Neural cell (in vitro differentiated cells): ENCODE measurements around the gene FGF11. TPM values are rescaled to one million over a fixed set of nuclear protein-coding genes. Genes with fewer than 3 reads are reported as not detected.

Experiments
- H2AFZ ChIP-seq: fragments of 200-600, 300-800 bp; sonication (generic), shearing (Covaris generic); 2 replicates; pipeline ENCODE4 v1.6.0; 2014; ENCODE audit warnings: low read depth, mild to moderate bottlenecking, antibody characterized with exemption, low read length, moderate library complexity
- H3F3A ChIP-seq: fragments of 200-600 bp; shearing (Covaris generic); 2 replicates; pipeline ENCODE4 v1.6.1; 2016; ENCODE audit warnings: mild to moderate bottlenecking, moderate library complexity, mixed read lengths, antibody characterized with exemption, low read length; ENCODE audit not compliant: insufficient read depth, poor library complexity, severe bottlenecking
- H3K27ac ChIP-seq: fragments of 200-600, 300-800 bp; sonication (generic), shearing (Covaris generic); 2 replicates; pipeline ENCODE4 v1.5.1; 2014; ENCODE audit warnings: mild to moderate bottlenecking, low read length, moderate library complexity
- H3K27me3 ChIP-seq: fragments of 300-800, 200-600 bp; sonication (generic), shearing (Covaris generic); 2 replicates; pipeline ENCODE4 v1.6.0; 2014; ENCODE audit warnings: mild to moderate bottlenecking, low read depth, low read length, moderate library complexity; ENCODE audit not compliant: insufficient read depth
- H3K36me3 ChIP-seq: fragments of 300-800, 200-600 bp; sonication (generic), shearing (Covaris generic); 2 replicates; pipeline ENCODE4 v1.5.1; 2014; ENCODE audit warnings: mild to moderate bottlenecking, antibody characterized with exemption, low read length, moderate library complexity; ENCODE audit not compliant: insufficient read depth
- H3K4me2 ChIP-seq: fragments of 300-800, 200-600 bp; sonication (generic), shearing (Covaris generic); 2 replicates; pipeline ENCODE4 v1.6.0; 2014; ENCODE audit warnings: mild to moderate bottlenecking, low read length
- H3K4me3 ChIP-seq: fragments of 300-800, 200-600 bp; sonication (generic), shearing (Covaris generic); 2 replicates; pipeline ENCODE4 v1.5.1; 2014; ENCODE audit warnings: mild to moderate bottlenecking, low read length, moderate library complexity
- H3K79me2 ChIP-seq: fragments of 200-600 bp; shearing (Covaris generic); replicated peaks from 2 replicates; pipeline ENCODE4 v1.6.0; 2014; ENCODE audit warnings: mild to moderate bottlenecking, low read length, moderate library complexity; ENCODE audit not compliant: insufficient read depth
- H3K9ac ChIP-seq: fragments of 300-800, 200-600 bp; sonication (generic), shearing (Covaris generic); 2 replicates; pipeline ENCODE4 v1.6.1; 2016; ENCODE audit warnings: mild to moderate bottlenecking, low read length, mixed read lengths
- H3K9me2 ChIP-seq: fragments of 200-600 bp; shearing (Covaris generic); 2 replicates; pipeline ENCODE4 v1.6.1; 2016; ENCODE audit warnings: mild to moderate bottlenecking, low read length, mixed read lengths; ENCODE audit not compliant: insufficient read depth
- H3K9me3 ChIP-seq: fragments of 200-600, 300-800 bp; sonication (generic), shearing (Covaris generic); 2 replicates; pipeline ENCODE4 v1.6.1; 2016; ENCODE audit warnings: mild to moderate bottlenecking, mixed run types, low read length, moderate library complexity, mixed read lengths
- H4K20me1 ChIP-seq: fragments of 200-600 bp; shearing (Covaris generic); 2 replicates; pipeline ENCODE4 v1.6.1; 2016; ENCODE audit warnings: mild to moderate bottlenecking, mixed run types; ENCODE audit not compliant: insufficient read depth
- CTCF ChIP-seq: fragments of 450-650 bp; IDR thresholded peaks from 2 replicates; pipeline ENCODE4 v1.5.1; 2014; ENCODE audit warnings: antibody characterized with exemption, mild to moderate bottlenecking, moderate library complexity; ENCODE audit not compliant: poor library complexity, severe bottlenecking
- EP300 ChIP-seq: fragments of 450-650 bp; conservative IDR thresholded peaks from 2 replicates; pipeline ENCODE4 v1.6.1; 2014; ENCODE audit warnings: antibody characterized with exemption, mild to moderate bottlenecking, moderate library complexity; ENCODE audit not compliant: poor library complexity, severe bottlenecking
- MXI1 ChIP-seq: fragments of 450-650 bp; conservative IDR thresholded peaks from 2 replicates; pipeline ENCODE4 v1.6.1; 2014; ENCODE audit warnings: antibody characterized with exemption, mild to moderate bottlenecking; ENCODE audit not compliant: poor library complexity, severe bottlenecking
- POLR2AphosphoS5 ChIP-seq: IDR thresholded peaks from 2 replicates; pipeline ENCODE4 v1.6.1; 2012
- RAD21 ChIP-seq: fragments of 450-650 bp; conservative IDR thresholded peaks from 2 replicates; pipeline ENCODE4 v1.6.1; 2014; ENCODE audit warnings: antibody characterized with exemption, mild to moderate bottlenecking, moderate library complexity
- REST ChIP-seq: IDR thresholded peaks from 2 replicates; pipeline ENCODE4 v1.6.1; 2012; ENCODE audit warnings: borderline replicate concordance
- TAF1 ChIP-seq: IDR thresholded peaks from 2 replicates; pipeline ENCODE4 v1.6.1; 2012; ENCODE audit warnings: low read depth
- polyA minus RNA-seq: library from RNA; depleted of rRNA, polyadenylated mRNA; stranded (reverse); fragments of >200 nt; gene quantifications from 2 replicates; pipeline ENCODE4 v1.2.3, GENCODE V29; 2014
- polyA plus RNA-seq: library from polyadenylated mRNA; depleted of rRNA; stranded (reverse); fragments of >200 nt; gene quantifications from 2 replicates; pipeline ENCODE4 v1.2.3, GENCODE V29; 2014

Gene FGF11
- polyA plus RNA-seq (15.8 and 16.4 TPM in 2 replicates), polyA minus RNA-seq (16.1 and 16.8 TPM in 2 replicates)

GRCh38 chr17:7439462-7440112 lies at the start of gene FGF11:
TSS of gene FGF11 (plus strand) at chr17:7439512. CDS start at chr17:7439621, 109 bp downstream.
- no peaks in the 10 kb centered on the region for H3K9me3 ChIP-seq
- H3K4me3 ChIP-seq, result peak within 1 kb of the TSS; percentile 85
- peak within 1 kb of the TSS; percentile 47 for H2AFZ ChIP-seq
- peaks cover 4% of the 10 kb centered on the region for H3F3A ChIP-seq
- no peaks in the 10 kb centered on the region for H4K20me1 ChIP-seq
- peak within 1 kb of the TSS; percentile 89 for H3K4me2 ChIP-seq
- peak within 1 kb of the TSS; percentile 99 for H3K27ac ChIP-seq
- H3K27me3 ChIP-seq, result peaks cover 43% of the 10 kb centered on the region
- peak within 1 kb of the TSS; percentile 97 for H3K9ac ChIP-seq
- peak; percentile 6 for TF ChIP-seq MXI1
- no peak for TF ChIP-seq CTCF
- no peaks in the 10 kb centered on the region for H3K79me2 ChIP-seq
- no peaks in the 10 kb centered on the region for H3K36me3 ChIP-seq
- H3K9me2 ChIP-seq, result no peaks in the 10 kb centered on the region

GRCh38 chr17:7389924-7390910 lies 49.1 kb upstream of the FGF11 start:
- Histone ChIP-seq H4K20me1 (no peaks in the 10 kb centered on the region), H3K36me3 (peaks cover 7% of the 10 kb centered on the region), H3K9me3 (no peaks in the 10 kb centered on the region), H3K79me2 (no peaks in the 10 kb centered on the region), H3K4me3 (no peak overlapping the region), H3F3A (no peaks in the 10 kb centered on the region), H3K9me2 (no peaks in the 10 kb centered on the region), H2AFZ (no peak overlapping the region), H3K4me2 (no peak overlapping the region), H3K9ac (no peak overlapping the region), H3K27me3 (no peaks in the 10 kb centered on the region), H3K27ac (no peak overlapping the region)
- TF ChIP-seq POLR2AphosphoS5 (no peak), MXI1 (no peak), CTCF (no peak), TAF1 (no peak), REST (no peak), RAD21 (no peak), EP300 (no peak)
